Right lung (tissue), 5 donors: ENCODE results near the gene KIF24. TPM values are rescaled to one million over a fixed set of nuclear protein-coding genes. Genes with fewer than 3 reads are reported as not detected.
"Not testable (repeated sequence)": the region's sequence is repeated elsewhere in the genome, so short reads cannot be mapped to it uniquely, and the experiment has no call there.

Source experiments
- DNase-seq, 2 donors: peaks; one replicate each; pipeline ENCODE4 v3.0.0-alpha.2; 2013
- polyA plus RNA-seq, 5 donors: library from polyadenylated mRNA; unstranded; fragments of 120-200 nt; gene quantifications; one replicate each; pipeline versions ENCODE4 v1.2.1 to v1.2.3, GENCODE V29; 2013; ENCODE audit warnings: inconsistent platforms in 1 of 5, low replicate concordance in 1 of 5; ENCODE audit not compliant: insufficient read length in 5 of 5, insufficient read depth in 1 of 5

Gene KIF24
- polyA plus RNA-seq, 5 donors: 4.2 to 6.7 (median 5.5) TPM

GRCh38 chr9:34326690-34327089, 2.4 kb downstream of the KIF24 start:
- DNase-seq: no peak

- DNase-seq: no peak
Observed at GRCh38 chr9:34322899-34323591, 6.0 kb downstream of the KIF24 start.

GRCh38 chr9:34321451-34321850, 7.6 kb downstream of the KIF24 start:
- no peak for DNase-seq

GRCh38 chr9:34318163-34318790, 10.8 kb downstream of the KIF24 start:
- DNase-seq: no peak

- DNase-seq: no peak
Observed at GRCh38 chr9:34317436-34317835, 11.6 kb downstream of the KIF24 start.

GRCh38 chr9:34311499-34312185, 17.4 kb downstream of the KIF24 start:
- no peak for DNase-seq

- DNase-seq: no peak
Observed at GRCh38 chr9:34310215-34310614, 18.9 kb downstream of the KIF24 start.

- DNase-seq: not testable (repeated sequence)
Observed at GRCh38 chr9:34308316-34308715, 20.8 kb downstream of the KIF24 start.

- DNase-seq: not testable (repeated sequence)
Observed at GRCh38 chr9:34301064-34301463, 28.0 kb downstream of the KIF24 start.

- no peak for DNase-seq
Observed at GRCh38 chr9:34292552-34292951, 36.5 kb downstream of the KIF24 start.

- DNase-seq: no peak
Observed at GRCh38 chr9:34291423-34291822, 37.6 kb downstream of the KIF24 start.

GRCh38 chr9:34291023-34291422, 38.0 kb downstream of the KIF24 start:
- no peak for DNase-seq

- no peak for DNase-seq
Observed at GRCh38 chr9:34289159-34289558, 39.9 kb downstream of the KIF24 start.

GRCh38 chr9:34282096-34282495, 47.0 kb downstream of the KIF24 start:
- DNase-seq: peak; percentile 32 to 35

- no peak for DNase-seq
Observed at GRCh38 chr9:34279411-34279810, 49.7 kb downstream of the KIF24 start.

Other genes with a start within 250 kb of the KIF24 start
- gene DCAF12, start 202.6 kb downstream of the KIF24 start, polyA plus RNA-seq: 10 to 100 TPM; 57.7 to 70.1 (median 66.6) TPM
- gene UBAP1, start 150.2 kb downstream of the KIF24 start, polyA plus RNA-seq: 10 to 100 TPM; 44.8 to 52.0 (median 48.4) TPM
- gene NUDT2, start 301 bp upstream of the KIF24 start, polyA plus RNA-seq: 10 to 100 TPM; 18.0 to 28.0 (median 22.8) TPM
- gene MYORG, start 47.6 kb upstream of the KIF24 start, polyA plus RNA-seq: 1 to 10 TPM; 2.4 to 4.6 (median 3.8) TPM
- 10 to 100 TPM; 11.6 to 15.5 (median 14.7) TPM for gene FAM219A, start 129.3 kb upstream of the KIF24 start, polyA plus RNA-seq
- gene DNAI1, start 129.5 kb upstream of the KIF24 start, polyA plus RNA-seq: 10 to 100 TPM in 1 of 5 donors, 1 to 10 TPM in 4; 1.4 to 10.9 (median 7.4) TPM
- gene ENHO, start 193.7 kb upstream of the KIF24 start, polyA plus RNA-seq: 1 to 10 TPM in 3 of 5 donors, under 1 TPM in 2; 0.98 to 2.7 (median 1.1) TPM